Activated T-cell treated with anti-CD3 and anti-CD28 coated beads for 1 hour (primary cell): ENCODE results near the gene STARD5.

ENCODE experiments used
- DNase-seq: peaks from one replicate; pipeline ENCODE4 v3.0.0-alpha.2; 2020; ENCODE audit warnings: low read depth

Gene STARD5

GRCh38 chr15:81292523-81293001 is 31.4 kb downstream of the STARD5 start:
- DNase-seq, result no peak

DNA sequence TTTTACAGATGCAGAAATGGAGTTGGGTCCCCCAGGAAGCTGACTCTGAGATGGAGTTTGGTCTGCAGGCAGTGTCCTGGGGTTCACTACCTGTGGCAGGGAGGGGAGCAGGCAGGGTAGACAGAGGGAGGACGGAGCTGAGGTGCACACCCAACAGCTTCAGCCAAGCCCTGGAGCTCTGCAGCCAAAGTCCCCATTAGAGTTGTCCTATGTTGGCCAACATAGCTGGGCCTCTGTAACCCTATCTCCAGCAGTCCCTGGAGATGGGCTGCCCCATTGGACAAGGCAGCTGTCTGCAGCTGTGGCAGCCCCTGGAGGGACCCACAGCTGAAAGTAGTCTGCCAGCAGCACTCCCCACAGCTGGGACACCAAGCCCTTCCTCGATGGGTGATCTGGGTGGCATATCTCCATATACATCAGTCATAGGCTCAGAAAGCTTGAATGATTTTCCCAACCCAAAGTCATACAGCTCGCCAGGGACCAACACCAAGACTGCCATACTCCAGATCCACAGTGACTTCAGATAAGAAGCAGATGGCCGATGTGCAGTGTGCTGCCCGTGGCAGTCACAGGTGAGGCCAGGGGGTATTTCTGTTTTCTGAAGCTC is 31.9 kb downstream of the STARD5 start:
- no peak for DNase-seq

DNA sequence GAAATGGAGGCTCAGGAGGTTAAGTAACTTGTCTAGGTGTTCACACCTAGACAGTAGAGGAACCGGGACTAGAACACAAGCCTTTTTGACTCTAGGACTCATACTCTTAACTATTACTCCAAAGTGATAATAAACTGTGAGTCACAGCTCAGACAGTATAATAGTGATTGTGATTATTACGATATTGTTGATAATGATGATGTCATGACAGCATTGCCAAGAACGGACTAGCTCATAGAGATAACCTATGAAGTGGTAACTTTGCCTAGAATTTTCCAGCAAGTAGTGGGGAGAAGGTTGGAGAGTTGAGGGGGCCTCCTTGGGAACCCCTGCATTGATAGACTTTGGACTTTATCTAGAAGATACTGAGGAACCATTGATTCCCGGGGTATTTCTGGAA is 34.0 kb downstream of the STARD5 start:
- no peak for DNase-seq

GRCh38 chr15:81288616-81289015 is 35.3 kb downstream of the STARD5 start:
- DNase-seq, result no peak

DNA sequence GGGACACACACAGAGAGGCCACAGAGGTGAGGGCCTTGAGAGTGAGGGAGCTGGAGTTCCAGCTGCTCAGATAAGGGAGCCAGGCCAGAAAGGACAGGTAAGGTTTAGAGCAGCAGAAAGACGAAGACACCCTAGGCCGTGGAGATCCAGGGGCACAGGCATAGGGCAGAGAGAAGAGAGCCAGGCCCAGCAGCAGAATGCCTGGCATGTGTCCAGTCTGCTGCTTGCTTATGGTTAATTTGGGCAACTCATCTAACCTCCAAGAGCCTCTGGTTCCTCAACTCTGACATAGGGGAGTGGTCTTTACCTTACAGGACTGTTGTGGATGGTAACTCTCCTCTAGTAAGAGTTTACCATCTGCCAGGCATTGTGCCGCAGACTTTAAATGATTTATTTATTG is 35.9 kb downstream of the STARD5 start:
- no peak for DNase-seq

DNA sequence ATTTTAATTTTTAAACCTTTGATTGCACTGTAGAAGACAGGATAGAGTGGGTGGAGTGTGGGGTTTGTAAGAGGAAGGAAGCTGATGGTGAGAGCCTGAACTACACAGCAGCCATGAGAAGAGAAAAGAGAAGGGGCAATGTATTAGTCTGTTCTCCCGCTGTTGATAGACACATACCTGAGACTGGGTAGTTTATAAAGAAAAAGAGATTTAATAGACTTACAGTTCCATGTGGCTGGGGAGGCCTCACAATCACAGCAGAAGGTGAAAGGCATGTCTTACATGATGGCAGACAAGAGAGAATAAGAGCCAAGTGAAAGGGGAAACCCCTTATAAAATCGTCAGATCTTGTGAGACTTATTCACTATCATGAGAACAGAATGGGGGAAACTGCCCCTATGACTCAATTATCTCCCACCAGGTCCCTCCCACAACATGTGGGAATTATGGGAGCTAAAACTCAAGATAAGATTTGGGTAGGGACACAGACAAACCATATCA is 37.3 kb downstream of the STARD5 start:
- DNase-seq, result no peak

- no peak for DNase-seq
These were observed 38.5 kb downstream of the STARD5 start for GRCh38 chr15:81285461-81285860.

GRCh38 chr15:81284256-81285031 is 39.5 kb downstream of the STARD5 start:
- DNase-seq, result no peak

GRCh38 chr15:81282911-81283310 is 41.0 kb downstream of the STARD5 start:
- no peak for DNase-seq

DNA sequence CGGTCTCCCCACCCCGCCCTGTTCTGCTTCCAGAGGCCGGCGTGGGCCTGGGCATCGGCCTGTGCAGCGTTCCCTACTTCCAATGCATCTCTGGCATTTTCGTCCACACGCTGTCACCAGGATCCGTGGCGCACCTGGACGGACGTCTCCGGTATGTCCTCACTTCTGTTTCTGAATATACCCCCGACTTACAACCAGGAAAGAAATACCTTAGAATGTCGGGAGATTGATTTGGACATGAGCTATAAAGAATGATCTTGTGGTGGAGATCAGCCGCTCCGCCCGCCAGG is 41.4 kb downstream of the STARD5 start:
- DNase-seq, result no peak

- no peak for DNase-seq
These were observed 42.0 kb downstream of the STARD5 start for GRCh38 chr15:81281766-81282605.

DNA sequence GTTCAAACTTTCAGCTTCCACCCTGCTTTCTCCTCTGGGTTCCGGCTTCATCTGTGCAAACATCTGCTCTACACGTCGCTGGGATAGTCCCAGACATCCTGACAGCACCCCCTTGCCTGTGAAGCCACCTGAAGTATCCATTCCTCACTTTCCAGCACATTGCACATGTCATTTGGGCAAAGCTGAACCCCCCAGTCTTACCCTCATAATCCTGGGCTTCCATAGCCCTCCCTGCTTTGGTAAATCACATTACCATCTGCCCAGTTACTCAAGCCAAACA is 42.5 kb downstream of the STARD5 start:
- no peak for DNase-seq

GRCh38 chr15:81280696-81281455 is 43.1 kb downstream of the STARD5 start:
- DNase-seq, result no peak

DNA sequence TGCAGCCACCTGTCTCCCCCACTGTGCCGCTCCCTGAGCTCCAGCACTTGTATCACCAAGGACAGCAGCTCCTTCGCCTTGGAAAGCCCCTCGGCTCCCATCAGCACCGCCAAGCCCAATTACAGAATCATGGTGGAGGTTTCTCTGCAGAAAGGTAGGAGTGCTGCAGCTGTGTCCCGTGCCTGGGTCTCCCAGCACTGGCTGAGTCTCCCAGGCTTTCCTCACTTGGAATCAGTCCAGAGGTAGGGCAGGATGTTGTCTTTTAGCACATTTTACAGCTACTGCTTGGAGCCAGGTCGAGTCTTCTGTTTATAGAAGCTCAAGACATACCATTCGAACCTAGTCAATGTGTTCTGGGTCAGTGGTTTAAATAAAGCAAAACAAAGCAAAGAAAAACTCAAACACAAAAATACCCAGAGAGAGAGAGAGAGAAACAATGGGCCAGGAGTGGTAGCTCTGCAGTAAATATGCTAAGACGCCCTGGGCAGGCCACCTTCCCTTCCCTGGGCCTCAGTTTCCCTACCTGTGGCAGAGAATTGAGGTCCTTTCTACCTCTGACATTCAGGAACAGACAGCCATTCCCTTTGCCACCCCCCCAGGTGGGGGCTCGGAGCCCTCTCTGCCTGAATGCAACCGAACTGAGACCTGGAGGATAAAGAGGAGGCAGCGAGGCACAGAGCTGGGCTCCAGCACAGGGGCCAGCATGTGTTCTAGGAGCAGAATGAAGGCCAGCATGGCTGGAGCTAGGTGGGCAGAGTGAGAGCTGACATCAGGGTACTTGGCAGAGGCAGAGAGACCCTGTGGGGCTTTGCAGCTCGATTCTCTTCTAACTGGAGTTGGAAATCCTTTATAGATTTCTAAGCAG is 44.1 kb downstream of the STARD5 start:
- no peak for DNase-seq

DNA sequence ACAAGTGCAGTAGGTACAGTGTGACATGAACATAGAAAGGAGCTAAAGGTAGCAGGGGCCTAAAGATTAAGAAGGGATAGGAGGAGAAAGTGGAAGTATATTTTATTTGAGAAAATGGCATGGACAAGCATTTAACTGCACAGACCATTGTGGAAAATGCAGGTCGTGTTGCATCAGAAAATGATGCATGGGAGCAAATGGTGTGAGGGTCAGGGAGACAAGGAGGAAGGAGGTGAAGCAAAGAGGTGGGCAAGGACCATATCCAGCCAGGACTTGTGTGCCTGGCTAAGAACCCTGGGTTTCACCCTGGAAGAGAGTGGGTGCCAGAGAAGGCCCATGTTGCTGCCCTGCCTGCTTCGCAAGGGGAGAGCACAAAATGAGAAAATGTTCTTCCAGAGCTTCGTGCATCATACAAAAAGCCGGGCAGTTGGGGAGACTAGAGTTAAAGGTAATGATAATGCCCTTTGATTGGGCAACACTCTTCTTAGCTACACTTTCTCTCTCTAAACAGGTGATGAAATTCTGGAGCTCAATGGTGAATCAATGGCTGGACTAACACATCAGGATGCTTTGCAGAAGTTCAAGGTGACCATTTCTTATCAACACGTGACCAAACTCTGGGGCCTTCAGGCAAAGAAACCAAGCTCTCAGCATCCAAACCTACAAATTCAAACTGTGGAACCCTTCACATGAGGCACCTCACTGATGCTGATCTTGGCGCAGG is 45.5 kb downstream of the STARD5 start:
- DNase-seq, result no peak

- DNase-seq, result no peak
These were observed 46.1 kb downstream of the STARD5 start for GRCh38 chr15:81277851-81278250.

DNA sequence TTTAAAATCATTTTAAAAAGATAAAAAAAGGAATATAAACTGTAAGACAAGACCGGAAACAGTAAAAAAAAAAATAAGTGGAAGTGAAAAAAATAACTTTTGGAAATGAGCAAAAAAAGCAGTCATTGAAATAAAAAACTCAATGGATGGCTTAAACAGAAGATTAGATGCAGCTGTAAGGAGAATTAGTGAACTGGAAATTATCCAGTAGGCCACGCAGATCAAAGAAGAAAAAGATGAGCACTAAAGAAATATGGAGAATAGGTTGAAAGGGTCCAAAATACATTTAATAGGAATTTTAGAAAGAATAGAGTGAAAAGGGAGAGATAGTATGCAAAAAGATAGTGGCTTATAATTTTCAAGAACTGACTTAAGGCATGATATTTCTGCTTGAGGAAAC is 47.0 kb downstream of the STARD5 start:
- DNase-seq, result no peak

DNA sequence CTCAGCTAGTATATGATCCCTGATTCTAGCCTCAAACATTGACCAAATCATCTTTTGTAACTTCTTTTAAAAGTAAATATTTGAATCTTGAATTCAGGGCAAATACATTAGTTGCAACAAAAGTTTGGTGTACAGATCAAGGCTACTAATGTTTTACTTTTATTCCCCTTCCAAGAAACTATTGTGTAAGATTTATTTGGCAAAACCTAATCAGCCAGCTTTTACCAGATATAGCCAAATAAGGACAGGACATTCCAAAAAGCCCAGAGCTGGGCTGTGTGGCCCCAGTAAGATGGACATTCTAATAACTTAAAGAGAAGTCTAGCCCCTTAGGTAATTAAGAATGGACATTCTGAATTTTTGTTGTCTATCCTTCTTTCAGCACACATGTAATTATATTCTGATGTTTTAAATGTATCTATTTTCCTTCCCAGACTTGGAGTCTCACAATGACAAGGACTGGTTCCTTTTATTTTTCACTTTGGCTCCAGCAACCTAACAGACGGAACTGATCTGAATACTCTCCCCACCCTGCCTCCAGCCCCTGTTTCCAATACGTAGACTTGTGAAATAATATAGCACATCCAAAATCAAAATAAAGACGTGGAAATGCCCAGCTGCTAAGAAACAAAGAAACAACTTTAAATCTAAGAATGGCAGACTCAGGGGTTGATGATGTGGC is 48.1 kb downstream of the STARD5 start:
- no peak for DNase-seq

- DNase-seq, result peak; percentile 87
These were observed 48.8 kb downstream of the STARD5 start for GRCh38 chr15:81274931-81275707.
